ENCODE results near the gene HEXB. TPM values are rescaled to one million over a fixed set of nuclear protein-coding genes. Genes with fewer than 3 reads are reported as not detected.

The HEXB gene
- total and polyA plus RNA-seq, 9 of the 15 experiments (the other 6 are each of a cell fraction or from before 2014, with no cell fraction given): 22.9 to 158 (median 108) TPM

- BruUV-seq (replicated peaks): no TSS peak
- no peak overlapping the region for H3K4me3 ChIP-seq
- FAIRE-seq (no peak), DNase-seq (ENCODE audit: extremely low read depth in 1 of 4, low spot score in 3 of 4) (no peak), ATAC-seq (no peak)
- H3K4me1 ChIP-seq (replicated peaks in 1 of 2; ENCODE audit: control insufficient read depth in 2 of 2, insufficient read depth in 2 of 2, low read length in 2 of 2): peaks cover 8 to 12% of the 10 kb centered on the region in 2 experiments; a peak in 4 of 5 replicates
- H2AFZ ChIP-seq (ENCODE audit: low read depth, low read length): no peak overlapping the region
- CTCF ChIA-PET (ENCODE audit: low intra/inter-chr PET ratio): no interaction called here
- H3K9ac ChIP-seq (ENCODE audit: insufficient read depth in 1 of 2, low read depth in 2 of 2, low read length in 2 of 2): no peak overlapping the region
- peaks cover 6% of the 10 kb centered on the region; the same call in 1 of the 2 replicates for H4K20me1 ChIP-seq (replicated peaks; ENCODE audit: control insufficient read depth, insufficient read depth, low read length)
- no peaks in the 10 kb centered on the region for H3K9me1 ChIP-seq (ENCODE audit: control insufficient read depth, insufficient read depth, low read length)
- intact Hi-C loops (cut with micrococcal nuclease) (no loop called here), in situ Hi-C loops (cut with MboI) (no loop called here)
- POLR2A ChIA-PET: interaction anchor here (0.7 to 1.7 kb wide), 3 partner anchors 9 to 16 kb away, joined by 3 to 4 read pairs (median 4); no protein-coding TSS in a partner anchor
- H3K9me3 ChIP-seq (replicated peaks; ENCODE audit: control insufficient read depth, insufficient read depth, low read depth, low read length): no peaks in the 10 kb centered on the region
- H3K36me3 ChIP-seq (ENCODE audit: control insufficient read depth, insufficient read depth, low read length): peaks cover 67% of the 10 kb centered on the region; the same call in 2 of the 3 replicates
- no peak overlapping the region for H3K27ac ChIP-seq (ENCODE audit: extremely low read depth, low read depth, low read length)
- peaks cover 48% of the 10 kb centered on the region for H3K79me2 ChIP-seq (ENCODE audit: control insufficient read depth, insufficient read depth, low read length)
- no peak overlapping the region for H3K4me2 ChIP-seq (ENCODE audit: insufficient read depth, low read length)
- H3K27me3 ChIP-seq (ENCODE audit: control insufficient read depth in 2 of 2, insufficient read depth in 2 of 2, low read length in 2 of 2): no peaks in the 10 kb centered on the region
- TF ChIP-seq ZNF766 (CRISPR knock-in tag; conservative IDR thresholded peaks at IDR 0.05) (no peak), SRSF1 (IDR thresholded peaks at IDR 0.05; ENCODE audit: low read depth, low read length) (no peak), ETS1 (conservative IDR thresholded peaks at IDR 0.05; ENCODE audit: control insufficient read depth, low read depth, low read length) (no peak), GMEB1 (CRISPR knock-in tag; IDR thresholded peaks at IDR 0.05) (no peak), ZNF518B (CRISPR knock-in tag; IDR thresholded peaks at IDR 0.05) (no peak), CREBBP (IDR thresholded peaks at IDR 0.05; ENCODE audit: low read depth, low read length) (no peak), PBX2 (CRISPR knock-in tag; IDR thresholded peaks at IDR 0.05; ENCODE audit: low read depth) (no peak), PBX2 (tag; conservative IDR thresholded peaks at IDR 0.05; ENCODE audit: low read depth) (no peak), SP2 (IDR thresholded peaks at IDR 0.05; ENCODE audit: extremely low read depth, low read depth, low read length, poor library complexity, severe bottlenecking) (no peak), PATZ1 (CRISPR knock-in tag; IDR thresholded peaks at IDR 0.05; ENCODE audit: borderline replicate concordance) (no peak)
Measured at GRCh38 chr5:74763504-74763903, 78.5 kb downstream of the HEXB start.
